T-cell (primary cell): Measurements from ENCODE around the gene ADCY4. TPM values are rescaled to one million over a fixed set of nuclear protein-coding genes. Genes with fewer than 3 reads are reported as not detected.

Source experiments
- ATAC-seq, 4 experiments: fragments of 200-7000 bp in 3 of 4; fragments of 150-1000 bp in 1 of 4; cut with Tn5 transposase; replicated peaks in 1 of 4; 1 replicate in 3 of 4; 2 replicates in 1 of 4; pipeline ENCODE4 v1.10.0; 2021; ENCODE audit warnings: moderate library complexity in 3 of 4, mild to moderate bottlenecking in 2 of 4, moderate number of reproducible peaks in 1 of 4
- CTCF ChIA-PET, 2 donors: fragments of 300-600 bp; sonication (Branson Sonifier 250); formaldehyde crosslinking; loops; one replicate each; lab custom pipeline; 2022; ENCODE audit warnings: antibody characterized with exemption in 2 of 2; lab: Charles Lee
- POLR2A ChIA-PET, 2 donors: fragments of 300-600 bp; sonication (Branson Sonifier 250); formaldehyde crosslinking; loops; one replicate each; lab custom pipeline; 2022; ENCODE audit warnings: antibody characterized with exemption in 2 of 2; lab: Charles Lee
- DNase-seq, 35 experiments: peaks; one replicate each; pipeline versions ENCODE4 v3.0.0 to v3.0.0-alpha.2; 2013 to 2023
- H3K27ac ChIP-seq: one replicate; pipeline ENCODE4 v1.5.1; 2013; ENCODE audit warnings: low read length
- H3K27me3 ChIP-seq, 2 experiments: replicated peaks in 1 of 2; 1 replicate in 1 of 2; 2 replicates in 1 of 2; pipeline versions ENCODE4 v1.6.1 to v1.7.0; 2013; ENCODE audit warnings: low read length in 1 of 2, mixed read lengths in 1 of 2; ENCODE audit not compliant: control insufficient read depth in 2 of 2, insufficient read depth in 2 of 2; ENCODE audit errors: extremely low read depth in 1 of 2
- H3K36me3 ChIP-seq, 2 donors: 1 replicate in 1 of 2; 2 replicates in 1 of 2; pipeline versions ENCODE4 v1.6.1 to v1.7.0; 2013; ENCODE audit warnings: low read length in 1 of 2; ENCODE audit not compliant: control insufficient read depth in 2 of 2, insufficient read depth in 1 of 2; ENCODE audit errors: extremely low read depth in 1 of 2
- H3K4me1 ChIP-seq, 2 experiments: 1 replicate in 1 of 2; 2 replicates in 1 of 2; pipeline versions ENCODE4 v1.6.1 to v1.7.0; 2013; ENCODE audit warnings: low read length in 2 of 2, mixed read lengths in 1 of 2; ENCODE audit not compliant: insufficient read depth in 2 of 2, control insufficient read depth in 1 of 2; ENCODE audit errors: extremely low read depth in 1 of 2
- H3K4me3 ChIP-seq, 2 donors: 1 replicate in 1 of 2; 2 replicates in 1 of 2; pipeline versions ENCODE4 v1.5.1 to v1.7.0; 2013; ENCODE audit warnings: mild to moderate bottlenecking in 2 of 2, low read length in 1 of 2, moderate library complexity in 1 of 2; ENCODE audit not compliant: control insufficient read depth in 1 of 2; ENCODE audit errors: extremely low read depth in 1 of 2
- H3K9me3 ChIP-seq: 2 replicates; pipeline ENCODE4 v1.7.0; 2013
- H3K27ac Mint-ChIP-seq, 2 donors: one replicate each; pipeline ENCODE4 v1.8.0; 2020 to 2021; ENCODE audit warnings: mild to moderate bottlenecking in 2 of 2, mixed read lengths in 2 of 2
- H3K27me3 Mint-ChIP-seq, 2 donors: one replicate each; pipeline ENCODE4 v1.8.0; 2021 to 2022; ENCODE audit warnings: mixed read lengths in 2 of 2
- H3K36me3 Mint-ChIP-seq: one replicate; pipeline ENCODE4 v1.8.0; 2021; ENCODE audit warnings: mixed read lengths
- H3K4me1 Mint-ChIP-seq, 3 donors: one replicate each; pipeline ENCODE4 v1.8.0; 2020 to 2022; ENCODE audit warnings: mixed read lengths in 3 of 3, mild to moderate bottlenecking in 1 of 3
- H3K4me3 Mint-ChIP-seq, 3 donors: one replicate each; pipeline ENCODE4 v1.8.0; 2020 to 2022; ENCODE audit warnings: mild to moderate bottlenecking in 3 of 3, mixed read lengths in 3 of 3, moderate library complexity in 3 of 3
- H3K9me3 Mint-ChIP-seq, 3 donors: one replicate each; pipeline ENCODE4 v1.8.0; 2020 to 2022; ENCODE audit warnings: mixed read lengths in 3 of 3
- WGBS: methylation state at CpG from one replicate; pipeline ENCODE4 v1.1.5; 2013; ENCODE audit warnings: missing lambda C conversion rate; ENCODE audit not compliant: insufficient coverage; 5-methylcytosine and 5-hydroxymethylcytosine counted together
- total RNA-seq, 35 experiments: library from RNA in 6 of 35; stranded (reverse) in 6 of 35; fragments of 120-200 nt in 1 of 35; gene quantifications; one replicate each; pipeline versions ENCODE4 v1.2.1 to v1.2.4 and lab custom pipeline; 2013 to 2026

The ADCY4 gene
- total RNA-seq, 5 donors from 2014 or later (not counting 1 experiment from before 2014, with no cell fraction given), result 7.8 to 10.4 (median 8.5) TPM

DNA sequence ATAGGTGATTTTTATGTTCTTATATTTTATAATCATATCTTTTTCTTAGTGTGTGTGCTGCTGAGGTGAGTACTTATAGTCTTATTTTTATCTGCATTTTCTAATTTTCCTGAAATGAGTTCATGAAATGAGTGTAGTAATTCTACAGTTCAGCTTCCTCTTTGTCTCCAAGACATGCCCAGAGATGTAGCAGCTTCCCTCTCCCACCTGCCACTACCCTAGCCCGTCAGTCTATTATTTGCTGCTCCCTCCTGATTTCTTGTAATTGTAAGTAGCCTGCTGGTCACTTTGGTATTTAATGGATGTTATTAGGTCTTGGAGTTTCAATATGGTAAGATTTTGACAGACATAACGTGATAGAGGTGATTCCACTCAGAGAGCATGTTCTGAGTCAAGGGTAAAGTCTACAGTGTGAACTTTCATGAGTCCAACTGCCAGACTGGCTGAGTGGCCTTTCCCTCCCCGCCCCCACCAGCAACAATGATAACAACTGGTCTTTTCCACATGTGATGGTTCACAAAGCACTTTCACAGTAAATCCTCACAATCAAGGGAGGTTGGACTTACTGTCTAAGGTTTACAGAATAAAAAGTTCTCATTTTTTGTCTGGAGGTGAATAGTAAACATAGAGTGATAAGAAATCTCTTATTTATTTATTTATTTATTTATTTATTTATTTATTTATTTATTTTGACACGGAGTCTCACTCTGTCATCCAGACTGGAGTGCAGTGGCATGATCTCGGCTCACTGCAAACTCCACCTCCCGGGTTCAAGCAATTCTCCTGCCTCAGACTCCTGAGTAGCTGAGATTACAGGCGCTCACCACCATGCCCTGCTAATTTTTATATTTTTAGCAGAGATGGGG lies 9.2 kb upstream of the ADCY4 start:
- ATAC-seq, result no peak
- Mint-ChIP-seq H3K4me3 (no peak overlapping the region), H3K27me3 (peaks cover 29 to 32% of the 10 kb centered on the region in 2 donors), H3K27ac (no peak overlapping the region), H3K9me3 (no peaks in the 10 kb centered on the region), H3K36me3 (no peaks in the 10 kb centered on the region), H3K4me1 (peaks cover 9 to 12% (median 10%) of the 10 kb centered on the region in 3 donors)
- Histone ChIP-seq H3K4me1 (peaks cover 5 to 8% of the 10 kb centered on the region in 2 experiments), H3K36me3 (no peaks in the 10 kb centered on the region), H3K27me3 (peaks cover 0 to 25% of the 10 kb centered on the region in 2 experiments), H3K27ac (no peak overlapping the region), H3K9me3 (no peaks in the 10 kb centered on the region), H3K4me3 (no peak overlapping the region)
- 90% methylated on average over 4 of the region's 7 CpGs for WGBS
- no peak for DNase-seq
- POLR2A ChIA-PET, result no interaction called here
- CTCF ChIA-PET, result interaction anchor here in 1 of 2 donors (1.6 kb wide), 1 partner anchor 10 kb away, joined by 5 read pairs; no protein-coding TSS in a partner anchor

GRCh38 chr14:24342889-24343288 lies 8.0 kb upstream of the ADCY4 start:
- peaks cover 7% of the 10 kb centered on the region for H3K36me3 Mint-ChIP-seq
- H3K4me1 Mint-ChIP-seq, result peaks cover 19 to 24% (median 21%) of the 10 kb centered on the region in 3 donors
- POLR2A ChIA-PET, result no interaction called here
- no peak overlapping the region for H3K27ac Mint-ChIP-seq
- Histone ChIP-seq H3K27me3 (peaks cover 0 to 24% of the 10 kb centered on the region in 2 experiments), H3K4me3 (no peak overlapping the region), H3K9me3 (no peaks in the 10 kb centered on the region), H3K4me1 (peaks cover 6 to 18% of the 10 kb centered on the region in 2 experiments), H3K36me3 (peaks cover 0 to 6% of the 10 kb centered on the region in 2 donors), H3K27ac (no peak overlapping the region)
- WGBS, result no CpG with 5 or more reads among the region's 4 CpGs
- DNase-seq, result no peak
- H3K27me3 Mint-ChIP-seq, result peaks cover 20 to 27% of the 10 kb centered on the region in 2 donors
- no peaks in the 10 kb centered on the region for H3K9me3 Mint-ChIP-seq
- H3K4me3 Mint-ChIP-seq, result no peak overlapping the region
- ATAC-seq, result no peak
- CTCF ChIA-PET, result no interaction called here

- no peak for ATAC-seq
- POLR2A ChIA-PET, result interaction anchor here in 1 of 2 donors (0.6 kb wide), 1 partner anchor 112 kb away, joined by 8 read pairs; no protein-coding TSS in a partner anchor
- Mint-ChIP-seq H3K9me3 (no peaks in the 10 kb centered on the region), H3K4me3 (peak overlapping the region in 1 of 3 donors; percentile 84), H3K4me1 (peaks cover 21 to 36% (median 24%) of the 10 kb centered on the region in 3 donors), H3K27me3 (peaks cover 16 to 17% of the 10 kb centered on the region in 2 donors), H3K27ac (no peak overlapping the region), H3K36me3 (peaks cover 28% of the 10 kb centered on the region)
- Histone ChIP-seq H3K36me3 (peaks cover 16 to 26% of the 10 kb centered on the region in 2 donors), H3K27ac (no peak overlapping the region), H3K4me1 (peaks cover 6 to 18% of the 10 kb centered on the region in 2 experiments), H3K4me3 (no peak overlapping the region), H3K27me3 (peaks cover 0 to 20% of the 10 kb centered on the region in 2 experiments), H3K9me3 (no peaks in the 10 kb centered on the region)
- CTCF ChIA-PET, result interaction anchor here (0.5 to 1.6 kb wide), 6 partner anchors 33 to 862 kb away, joined by 3 to 11 read pairs (median 4); partner anchors contain the start of genes CIDEB (in 1 of the 2) and TINF2 (in 1 of the 2)
- DNase-seq, result no peak
- no CpG with 5 or more reads among the region's 1 CpG for WGBS
These were observed 5.7 kb upstream of the ADCY4 start for GRCh38 chr14:24340606-24341005.

GRCh38 chr14:24339284-24340151 lies 4.6 kb upstream of the ADCY4 start, which contains the start of gene RIPK3:
RIPK3 (minus strand) TSS chr14:24339991; CDS start chr14:24339826, 165 bp downstream.
- peak; percentile 95 to 96 (median 96) for ATAC-seq
- Mint-ChIP-seq H3K27me3 (peaks cover 13 to 18% of the 10 kb centered on the region in 2 donors), H3K4me1 (peaks cover 29 to 44% (median 29%) of the 10 kb centered on the region in 3 donors), H3K27ac (peak within 1 kb of the TSS; percentile 91 to 94), H3K9me3 (no peaks in the 10 kb centered on the region), H3K4me3 (peak within 1 kb of the TSS; percentile 84 to 96 (median 93)), H3K36me3 (peaks cover 31% of the 10 kb centered on the region)
- Histone ChIP-seq H3K27ac (peak within 1 kb of the TSS; percentile 48), H3K4me1 (peaks cover 6 to 27% of the 10 kb centered on the region in 2 experiments), H3K4me3 (peak within 1 kb of the TSS; percentile 68 to 77), H3K27me3 (peaks cover 0 to 20% of the 10 kb centered on the region in 2 experiments), H3K36me3 (peaks cover 16 to 26% of the 10 kb centered on the region in 2 donors), H3K9me3 (no peaks in the 10 kb centered on the region)
- ChIA-PET POLR2A (no interaction called here), CTCF (interaction anchor here (0.7 to 1.6 kb wide), 7 partner anchors 32 to 98 kb away, joined by 3 to 9 read pairs (median 4); partner anchors contain the start of genes CIDEB (in 1 of the 2) and TINF2 (in 1 of the 2))
- 13% methylated on average over 24 of the region's 51 CpGs for WGBS
- DNase-seq, result peak; percentile 47 to 83 (median 68)

GRCh38 chr14:24338843-24339242 lies 4.0 kb upstream of the ADCY4 start:
- ATAC-seq, result no peak
- H3K4me1 Mint-ChIP-seq, result peaks cover 29 to 49% (median 35%) of the 10 kb centered on the region in 3 donors
- H3K36me3 ChIP-seq, result peaks cover 16 to 26% of the 10 kb centered on the region in 2 donors

More at GRCh38 chr14:24338843-24339242, 4.0 kb upstream of the ADCY4 start:
- peaks cover 10 to 34% of the 10 kb centered on the region in 2 experiments for H3K4me1 ChIP-seq
- H3K9me3 ChIP-seq, result no peaks in the 10 kb centered on the region
- Mint-ChIP-seq H3K27me3 (peaks cover 15 to 17% of the 10 kb centered on the region in 2 donors), H3K9me3 (no peaks in the 10 kb centered on the region), H3K27ac (no peak overlapping the region), H3K4me3 (peak overlapping the region; percentile 84 to 96 (median 93)), H3K36me3 (peaks cover 31% of the 10 kb centered on the region)
- ChIA-PET CTCF (interaction anchor here in 1 of 2 donors (1.5 kb wide), 1 partner anchor 93 kb away, joined by 3 read pairs; no protein-coding TSS in a partner anchor), POLR2A (no interaction called here)
- peaks cover 3 to 24% of the 10 kb centered on the region in 2 experiments for H3K27me3 ChIP-seq
- peak overlapping the region; percentile 68 to 77 for H3K4me3 ChIP-seq
- DNase-seq, result no peak
- WGBS, result 94% methylated on average over 14 of the region's 14 CpGs
- no peak overlapping the region for H3K27ac ChIP-seq
